GM21576 (cell line): ENCODE measurements around the gene TBC1D1.
"Not testable (repeated sequence)": the region's sequence is repeated elsewhere in the genome, so short reads cannot be mapped to it uniquely, and the experiment has no call there.

Experiments
- ATAC-seq: cut with Tn5 transposase; IDR thresholded peaks from one replicate; pipeline ENCODE4 v1.9.1; 2021; ENCODE audit warnings: mild to moderate bottlenecking, moderate library complexity; ENCODE audit not compliant: unreplicated experiment

TBC1D1 gene

GRCh38 chr4:37960679-37961450 is 70.0 kb downstream of the TBC1D1 start:
- no peak for ATAC-seq

- peak; percentile 68 for ATAC-seq
These were observed 74.0 kb downstream of the TBC1D1 start for GRCh38 chr4:37964734-37965457.

GRCh38 chr4:37966044-37966443 is 75.2 kb downstream of the TBC1D1 start:
- ATAC-seq = no peak

GRCh38 chr4:37967736-37968135 is 76.9 kb downstream of the TBC1D1 start:
- ATAC-seq = no peak

GRCh38 chr4:37968747-37969146 is 77.9 kb downstream of the TBC1D1 start:
- no peak for ATAC-seq

GRCh38 chr4:37970702-37971101 is 79.8 kb downstream of the TBC1D1 start:
- peak; percentile 66 for ATAC-seq

- ATAC-seq = no peak
These were observed 80.3 kb downstream of the TBC1D1 start for GRCh38 chr4:37971202-37971601.

GRCh38 chr4:37973441-37973840 is 82.6 kb downstream of the TBC1D1 start:
- no peak for ATAC-seq

- ATAC-seq = not testable (repeated sequence)
These were observed 84.5 kb downstream of the TBC1D1 start for GRCh38 chr4:37975321-37975822.

GRCh38 chr4:37976507-37976906 is 85.6 kb downstream of the TBC1D1 start:
- ATAC-seq = no peak

- peak; percentile 71 for ATAC-seq
These were observed 86.1 kb downstream of the TBC1D1 start for GRCh38 chr4:37976991-37977470.

- peak; percentile 71 for ATAC-seq
These were observed 86.8 kb downstream of the TBC1D1 start for GRCh38 chr4:37977471-37978247.

GRCh38 chr4:37978248-37978924 is 87.5 kb downstream of the TBC1D1 start:
- peak; percentile 24 for ATAC-seq

GRCh38 chr4:37980246-37980645 is 89.4 kb downstream of the TBC1D1 start:
- ATAC-seq = no peak

- ATAC-seq = no peak
These were observed 90.5 kb downstream of the TBC1D1 start for GRCh38 chr4:37981425-37981824.

GRCh38 chr4:37981844-37982720 is 91.2 kb downstream of the TBC1D1 start:
- ATAC-seq = no peak

GRCh38 chr4:37982736-37983135 is 91.9 kb downstream of the TBC1D1 start:
- no peak for ATAC-seq

- no peak for ATAC-seq
These were observed 93.1 kb downstream of the TBC1D1 start for GRCh38 chr4:37983951-37984350.

GRCh38 chr4:37985730-37986275 is 94.9 kb downstream of the TBC1D1 start:
- ATAC-seq = no peak
